WTC11 (cell line): ENCODE measurements around the gene S100B. TPM values are rescaled to one million over a fixed set of nuclear protein-coding genes. Genes with fewer than 3 reads are reported as not detected.

Source experiments
- ATAC-seq: fragments of 200-7000 bp; cut with Tn5 transposase; 2 replicates; pipeline ENCODE4 v1.10.0; 2021; ENCODE audit warnings: mild to moderate bottlenecking, moderate library complexity
- CTCF ChIA-PET: fragments of 300-600 bp; sonication (Branson Sonifier 250); formaldehyde crosslinking; loops from one replicate; lab custom pipeline; 2021; ENCODE audit warnings: antibody characterized with exemption; lab: Charles Lee
- POLR2A ChIA-PET: fragments of 350-600 bp; sonication (Branson Sonifier 250); formaldehyde crosslinking; loops from one replicate; lab custom pipeline; 2021; ENCODE audit warnings: antibody characterized with exemption; lab: Charles Lee
- DNase-seq: peaks from one replicate; pipeline ENCODE4 v3.0.0; 2021; ENCODE audit warnings: low spot score
- H3K27ac Mint-ChIP-seq: 2 replicates; pipeline ENCODE4 v1.8.0; 2021; ENCODE audit warnings: mixed read lengths
- H3K27me3 Mint-ChIP-seq: 2 replicates; pipeline ENCODE4 v1.8.0; 2021; ENCODE audit warnings: low read depth, mild to moderate bottlenecking, moderate library complexity, mixed read lengths
- H3K36me3 Mint-ChIP-seq: 2 replicates; pipeline ENCODE4 v1.8.0; 2021; ENCODE audit warnings: mixed read lengths
- H3K4me1 Mint-ChIP-seq: 2 replicates; pipeline ENCODE4 v1.8.0; 2022; ENCODE audit warnings: mixed read lengths
- H3K4me3 Mint-ChIP-seq: 2 replicates; pipeline ENCODE4 v1.8.0; 2021; ENCODE audit warnings: mild to moderate bottlenecking, moderate library complexity, mixed read lengths
- H3K9me3 Mint-ChIP-seq: 2 replicates; pipeline ENCODE4 v1.8.0; 2021; ENCODE audit warnings: mixed read lengths
- ATF2 ChIP-seq: sonication (generic); formaldehyde crosslinking; IDR thresholded peaks from 2 replicates; pipeline ENCODE4 v1.8.1; 2022; ENCODE audit warnings: low read depth, missing genetic modification reagents, borderline replicate concordance
- ATF6 ChIP-seq: sonication (generic); formaldehyde crosslinking; IDR thresholded peaks from 2 replicates; pipeline ENCODE4 v1.8.1; 2023; ENCODE audit warnings: mild to moderate bottlenecking, missing genetic modification reagents
- ESRRA ChIP-seq: sonication (generic); formaldehyde crosslinking; IDR thresholded peaks from 2 replicates; pipeline ENCODE4 v1.8.1; 2022; ENCODE audit warnings: mild to moderate bottlenecking, missing genetic modification reagents, borderline replicate concordance
- ETV6 ChIP-seq: sonication (generic); formaldehyde crosslinking; IDR thresholded peaks from 2 replicates; pipeline ENCODE4 v1.8.1; 2022; ENCODE audit warnings: mild to moderate bottlenecking, missing genetic modification reagents
- FOXK1 ChIP-seq: sonication (generic); formaldehyde crosslinking; IDR thresholded peaks from 2 replicates; pipeline ENCODE4 v1.8.0; 2022; ENCODE audit warnings: mild to moderate bottlenecking, moderate library complexity, missing genetic modification reagents
- IRF2 ChIP-seq: sonication (generic); formaldehyde crosslinking; IDR thresholded peaks from 2 replicates; pipeline ENCODE4 v1.8.0; 2022; ENCODE audit warnings: low read depth, missing genetic modification reagents, borderline replicate concordance
- NR2C2 ChIP-seq: sonication (generic); formaldehyde crosslinking; IDR thresholded peaks from 2 replicates; pipeline ENCODE4 v1.8.0; 2022; ENCODE audit warnings: mild to moderate bottlenecking, missing genetic modification reagents
- SMAD3 ChIP-seq: sonication (generic); formaldehyde crosslinking; IDR thresholded peaks from 2 replicates; pipeline ENCODE4 v1.8.0; 2022; ENCODE audit warnings: missing genetic modification reagents, mild to moderate bottlenecking, borderline replicate concordance
- SMAD4 ChIP-seq: sonication (generic); formaldehyde crosslinking; IDR thresholded peaks from 2 replicates; pipeline ENCODE4 v1.8.0; 2022; ENCODE audit warnings: mild to moderate bottlenecking, missing genetic modification reagents
- USF2 ChIP-seq: sonication (generic); formaldehyde crosslinking; IDR thresholded peaks from 2 replicates; pipeline ENCODE4 v1.8.1; 2023; ENCODE audit warnings: mild to moderate bottlenecking, missing genetic modification reagents, moderate library complexity
- ZBTB21 ChIP-seq: sonication (generic); formaldehyde crosslinking; IDR thresholded peaks from 2 replicates; pipeline ENCODE4 v1.8.1; 2023; ENCODE audit warnings: mild to moderate bottlenecking, missing genetic modification reagents, borderline replicate concordance
- ZNF138 ChIP-seq: sonication (generic); formaldehyde crosslinking; conservative IDR thresholded peaks from 2 replicates; pipeline ENCODE4 v1.8.1; 2022; ENCODE audit warnings: mild to moderate bottlenecking, moderate library complexity, missing genetic modification reagents
- ZNF317 ChIP-seq: sonication (generic); formaldehyde crosslinking; IDR thresholded peaks from 2 replicates; pipeline ENCODE4 v1.8.1; 2023; ENCODE audit warnings: low read depth, mild to moderate bottlenecking, moderate library complexity, missing genetic modification reagents, borderline replicate concordance
- ZNF396 ChIP-seq: fragments of 250-450 bp; sonication (Bioruptor Pico); IDR thresholded peaks from 2 replicates; pipeline ENCODE4 v1.8.0; 2021; ENCODE audit warnings: mild to moderate bottlenecking, moderate library complexity, borderline replicate concordance
- total RNA-seq: library from RNA; stranded (reverse); gene quantifications from 3 replicates; pipeline ENCODE4 v1.2.3, GENCODE V29; 2021
- TF ChIP-seq, protein P1 (sequence below): sonication (generic); formaldehyde crosslinking; IDR thresholded peaks from 2 replicates; pipeline ENCODE4 v1.8.1; 2023; ENCODE audit warnings: mild to moderate bottlenecking, missing genetic modification reagents, moderate library complexity
- TF ChIP-seq, protein P2 (sequence below): sonication (generic); formaldehyde crosslinking; conservative IDR thresholded peaks from 2 replicates; pipeline ENCODE4 v1.8.1; 2022; ENCODE audit warnings: mild to moderate bottlenecking, missing genetic modification reagents
- TF ChIP-seq, protein P3 (sequence below): sonication (generic); formaldehyde crosslinking; IDR thresholded peaks from 2 replicates; pipeline ENCODE4 v1.8.1; 2023; ENCODE audit warnings: mild to moderate bottlenecking, moderate library complexity, missing genetic modification reagents
- TF ChIP-seq, protein P4 (sequence below): sonication (generic); formaldehyde crosslinking; IDR thresholded peaks from 2 replicates; pipeline ENCODE4 v1.8.0; 2023; ENCODE audit warnings: missing genetic modification reagents, mild to moderate bottlenecking, borderline replicate concordance

The S100B gene
- total RNA-seq, 1 experiment from 2014 or later = 0.46 TPM

- H3K27ac Mint-ChIP-seq = no peak overlapping the region
- ATAC-seq (no peak), DNase-seq (no peak)
- ChIA-PET POLR2A (no interaction called here), CTCF (no interaction called here)
- H3K27me3 Mint-ChIP-seq = no peaks in the 10 kb centered on the region
- H3K36me3 Mint-ChIP-seq = peaks cover 47% of the 10 kb centered on the region
- H3K4me1 Mint-ChIP-seq = no peaks in the 10 kb centered on the region
- no peak overlapping the region for H3K4me3 Mint-ChIP-seq
- no peak for TF ChIP-seq SMAD3 (CRISPR knock-in tag)
- no peak for TF ChIP-seq NR2C2 (CRISPR knock-in tag)
- TF ChIP-seq IRF2 = no peak
- no peak for TF ChIP-seq ZBTB21
- TF ChIP-seq ATF2 (CRISPR knock-in tag) = no peak
- TF ChIP-seq FOXK1 = no peak
- no peak for TF ChIP-seq ATF6 (CRISPR knock-in tag)
- no peak for TF ChIP-seq SMAD4
- H3K9me3 Mint-ChIP-seq = peaks cover 3% of the 10 kb centered on the region; the same call in 1 of the 2 replicates
Observed at GRCh38 chr21:46567348-46567747, 37.5 kb downstream of the S100B start.

GRCh38 chr21:46564391-46564790 lies 40.5 kb downstream of the S100B start:
- Mint-ChIP-seq H3K27ac (no peak overlapping the region), H3K4me3 (no peak overlapping the region), H3K9me3 (no peaks in the 10 kb centered on the region), H3K36me3 (peaks cover 40% of the 10 kb centered on the region), H3K27me3 (no peaks in the 10 kb centered on the region), H3K4me1 (no peaks in the 10 kb centered on the region)
- ATAC-seq (no peak), DNase-seq (no peak)
- POLR2A ChIA-PET = no interaction called here
- TF ChIP-seq, protein P1, sequence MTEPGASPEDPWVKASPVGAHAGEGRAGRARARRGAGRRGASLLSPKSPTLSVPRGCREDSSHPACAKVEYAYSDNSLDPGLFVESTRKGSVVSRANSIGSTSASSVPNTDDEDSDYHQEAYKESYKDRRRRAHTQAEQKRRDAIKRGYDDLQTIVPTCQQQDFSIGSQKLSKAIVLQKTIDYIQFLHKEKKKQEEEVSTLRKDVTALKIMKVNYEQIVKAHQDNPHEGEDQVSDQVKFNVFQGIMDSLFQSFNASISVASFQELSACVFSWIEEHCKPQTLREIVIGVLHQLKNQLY (CRISPR knock-in tag) = no peak
- TF ChIP-seq SMAD4 = no peak
- TF ChIP-seq, protein P2, sequence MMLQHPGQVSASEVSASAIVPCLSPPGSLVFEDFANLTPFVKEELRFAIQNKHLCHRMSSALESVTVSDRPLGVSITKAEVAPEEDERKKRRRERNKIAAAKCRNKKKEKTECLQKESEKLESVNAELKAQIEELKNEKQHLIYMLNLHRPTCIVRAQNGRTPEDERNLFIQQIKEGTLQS (CRISPR knock-in tag) = no peak
- TF ChIP-seq, protein P3, sequence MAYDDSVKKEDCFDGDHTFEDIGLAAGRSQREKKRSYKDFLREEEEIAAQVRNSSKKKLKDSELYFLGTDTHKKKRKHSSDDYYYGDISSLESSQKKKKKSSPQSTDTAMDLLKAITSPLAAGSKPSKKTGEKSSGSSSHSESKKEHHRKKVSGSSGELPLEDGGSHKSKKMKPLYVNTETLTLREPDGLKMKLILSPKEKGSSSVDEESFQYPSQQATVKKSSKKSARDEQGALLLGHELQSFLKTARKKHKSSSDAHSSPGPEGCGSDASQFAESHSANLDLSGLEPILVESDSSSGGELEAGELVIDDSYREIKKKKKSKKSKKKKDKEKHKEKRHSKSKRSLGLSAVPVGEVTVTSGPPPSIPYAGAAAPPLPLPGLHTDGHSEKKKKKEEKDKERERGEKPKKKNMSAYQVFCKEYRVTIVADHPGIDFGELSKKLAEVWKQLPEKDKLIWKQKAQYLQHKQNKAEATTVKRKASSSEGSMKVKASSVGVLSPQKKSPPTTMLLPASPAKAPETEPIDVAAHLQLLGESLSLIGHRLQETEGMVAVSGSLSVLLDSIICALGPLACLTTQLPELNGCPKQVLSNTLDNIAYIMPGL (CRISPR knock-in tag) = no peak
- no peak for TF ChIP-seq ETV6 (CRISPR knock-in tag)
- TF ChIP-seq ZNF317 (CRISPR knock-in tag) = no peak
- TF ChIP-seq USF2 = no peak
- TF ChIP-seq ESRRA (CRISPR knock-in tag) = no peak
- TF ChIP-seq, protein P4, sequence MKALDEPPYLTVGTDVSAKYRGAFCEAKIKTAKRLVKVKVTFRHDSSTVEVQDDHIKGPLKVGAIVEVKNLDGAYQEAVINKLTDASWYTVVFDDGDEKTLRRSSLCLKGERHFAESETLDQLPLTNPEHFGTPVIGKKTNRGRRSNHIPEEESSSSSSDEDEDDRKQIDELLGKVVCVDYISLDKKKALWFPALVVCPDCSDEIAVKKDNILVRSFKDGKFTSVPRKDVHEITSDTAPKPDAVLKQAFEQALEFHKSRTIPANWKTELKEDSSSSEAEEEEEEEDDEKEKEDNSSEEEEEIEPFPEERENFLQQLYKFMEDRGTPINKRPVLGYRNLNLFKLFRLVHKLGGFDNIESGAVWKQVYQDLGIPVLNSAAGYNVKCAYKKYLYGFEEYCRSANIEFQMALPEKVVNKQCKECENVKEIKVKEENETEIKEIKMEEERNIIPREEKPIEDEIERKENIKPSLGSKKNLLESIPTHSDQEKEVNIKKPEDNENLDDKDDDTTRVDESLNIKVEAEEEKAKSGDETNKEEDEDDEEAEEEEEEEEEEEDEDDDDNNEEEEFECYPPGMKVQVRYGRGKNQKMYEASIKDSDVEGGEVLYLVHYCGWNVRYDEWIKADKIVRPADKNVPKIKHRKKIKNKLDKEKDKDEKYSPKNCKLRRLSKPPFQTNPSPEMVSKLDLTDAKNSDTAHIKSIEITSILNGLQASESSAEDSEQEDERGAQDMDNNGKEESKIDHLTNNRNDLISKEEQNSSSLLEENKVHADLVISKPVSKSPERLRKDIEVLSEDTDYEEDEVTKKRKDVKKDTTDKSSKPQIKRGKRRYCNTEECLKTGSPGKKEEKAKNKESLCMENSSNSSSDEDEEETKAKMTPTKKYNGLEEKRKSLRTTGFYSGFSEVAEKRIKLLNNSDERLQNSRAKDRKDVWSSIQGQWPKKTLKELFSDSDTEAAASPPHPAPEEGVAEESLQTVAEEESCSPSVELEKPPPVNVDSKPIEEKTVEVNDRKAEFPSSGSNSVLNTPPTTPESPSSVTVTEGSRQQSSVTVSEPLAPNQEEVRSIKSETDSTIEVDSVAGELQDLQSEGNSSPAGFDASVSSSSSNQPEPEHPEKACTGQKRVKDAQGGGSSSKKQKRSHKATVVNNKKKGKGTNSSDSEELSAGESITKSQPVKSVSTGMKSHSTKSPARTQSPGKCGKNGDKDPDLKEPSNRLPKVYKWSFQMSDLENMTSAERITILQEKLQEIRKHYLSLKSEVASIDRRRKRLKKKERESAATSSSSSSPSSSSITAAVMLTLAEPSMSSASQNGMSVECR (CRISPR knock-in tag) = no peak
- no peak for TF ChIP-seq ZNF396 (CRISPR knock-in tag)
- no peak for TF ChIP-seq ZNF138 (CRISPR knock-in tag)
- CTCF ChIA-PET = no interaction called here
